ENCODE results near the gene TCF3.

TCF3 gene

DNA sequence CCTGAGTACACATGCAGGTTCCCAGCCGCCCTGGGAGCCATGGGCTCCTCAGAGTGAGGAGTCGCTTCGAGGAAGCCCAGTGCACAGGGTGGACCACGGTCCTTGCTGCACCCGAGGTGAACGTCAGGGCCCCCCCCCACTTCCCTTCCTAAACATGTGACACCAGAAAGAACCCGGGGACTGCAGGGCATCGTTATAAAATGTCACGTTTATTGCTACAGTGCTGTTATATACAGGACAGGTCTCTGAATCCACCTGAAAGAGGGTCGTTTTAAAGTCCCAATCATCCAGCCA lies 43.4 kb downstream of the TCF3 start:
- peak; percentile 69 for DNase-seq

DNA sequence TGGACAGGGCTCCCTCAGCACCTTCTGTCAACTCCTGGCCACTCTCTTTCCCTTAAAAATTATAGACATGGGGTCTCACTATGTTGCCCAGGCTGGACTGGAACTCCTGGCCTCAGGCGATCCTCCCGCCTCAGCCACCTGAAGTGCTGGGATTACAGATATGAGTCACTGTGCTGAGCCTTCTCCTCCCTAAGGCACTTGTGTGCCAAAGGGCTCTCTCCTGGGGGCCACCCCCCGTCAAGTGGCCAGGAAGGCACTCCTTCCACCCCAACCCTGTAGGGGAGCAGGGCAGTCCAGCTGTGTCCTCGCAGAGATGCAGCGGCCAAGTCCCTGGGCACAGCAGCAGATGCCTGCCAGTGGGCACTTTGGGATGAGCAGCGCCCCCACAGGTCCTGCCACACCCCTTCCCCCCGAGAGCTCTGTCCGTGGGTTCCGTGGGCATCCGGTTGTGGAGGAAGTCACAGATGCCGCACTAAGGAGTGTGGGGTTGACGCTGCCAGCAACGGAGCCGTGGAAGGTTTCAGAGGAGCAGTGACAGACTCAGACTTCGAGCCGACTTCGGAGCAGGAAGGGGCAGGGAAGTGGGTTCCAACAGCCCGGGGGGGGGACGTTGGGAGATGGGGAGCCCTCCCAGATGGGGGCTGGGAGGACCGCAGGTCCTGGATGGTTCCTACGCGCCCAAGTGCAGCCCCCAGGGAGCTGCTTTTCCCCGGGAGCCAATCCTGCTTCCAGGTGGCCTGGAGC lies 43.9 kb downstream of the TCF3 start:
- DNase-seq = peak; percentile 70

DNA sequence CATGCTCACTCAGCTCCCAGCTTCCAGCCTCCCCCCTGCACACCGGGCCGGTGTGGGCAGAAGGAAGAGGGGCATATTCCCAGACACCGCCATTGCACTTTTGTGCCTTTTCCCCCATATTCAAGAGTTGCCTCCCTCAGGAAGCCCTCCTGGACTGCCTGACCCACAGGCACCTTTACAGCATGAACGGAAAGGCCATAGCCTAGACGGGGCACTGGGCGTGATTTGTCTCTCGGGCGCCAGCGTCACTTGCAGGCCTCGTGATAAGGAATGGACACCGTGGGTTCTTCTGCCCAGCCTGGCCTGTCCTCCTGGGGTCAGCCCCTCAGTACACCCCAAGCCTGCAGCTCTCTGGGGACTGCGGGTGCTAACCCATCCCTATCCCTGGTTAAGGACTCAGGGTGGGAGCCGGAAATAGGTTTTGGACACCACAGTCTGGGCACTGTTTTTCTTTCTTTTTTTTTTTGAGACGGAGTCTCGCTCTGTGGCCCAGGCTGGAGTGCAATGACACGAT lies 46.2 kb downstream of the TCF3 start:
- no peak for DNase-seq

DNA sequence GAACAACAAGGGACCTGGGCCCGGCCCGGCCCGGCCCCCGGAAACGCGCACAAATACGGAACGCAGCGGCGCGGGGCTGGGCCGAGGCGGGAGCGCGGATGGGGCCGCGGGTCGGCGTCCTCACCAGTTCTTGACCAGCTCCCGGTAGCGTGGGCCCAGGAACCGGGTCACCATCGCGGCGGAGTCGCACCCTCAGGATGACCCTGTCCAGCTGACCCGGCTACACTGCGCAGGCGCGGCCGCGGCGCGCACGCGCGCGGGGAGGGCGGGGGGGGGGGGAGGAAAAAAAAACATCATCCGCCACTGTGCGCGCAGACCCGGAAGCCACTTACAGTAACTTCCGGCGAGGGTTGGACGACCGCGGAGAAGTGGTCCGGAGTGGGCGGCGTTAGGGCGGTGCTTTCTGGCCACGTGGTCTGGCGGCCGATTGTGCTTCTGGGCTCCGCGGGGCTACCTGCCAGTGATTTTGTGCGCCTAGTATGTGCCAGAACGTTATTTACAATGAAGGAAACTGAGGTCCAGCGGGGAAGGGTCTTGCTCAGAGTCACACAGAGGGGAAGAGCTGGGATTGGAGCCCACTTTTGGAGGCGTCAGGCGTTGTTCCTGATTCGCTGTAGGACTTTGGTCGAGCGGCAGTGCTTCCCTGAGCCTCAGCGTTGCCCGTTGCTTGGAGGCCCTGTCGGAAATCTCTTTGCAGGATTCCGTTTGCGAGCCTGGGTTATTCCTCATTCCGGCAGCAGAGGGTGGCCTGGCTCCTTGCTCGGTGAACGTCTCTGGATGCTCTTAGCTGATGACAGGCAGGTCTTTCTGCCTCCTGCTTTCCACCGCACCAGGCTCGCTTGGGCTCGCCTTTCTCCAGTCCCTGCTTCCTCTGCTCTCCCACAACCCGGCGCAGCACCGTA lies 46.9 kb downstream of the TCF3 start, which contains the start of gene UQCR11:
Gene UQCR11 (minus strand): TSS at position 227 of the 902 bp plus-strand sequence. CDS start 53 bp downstream, at position 174.
- DNase-seq = peak; percentile 97

DNA sequence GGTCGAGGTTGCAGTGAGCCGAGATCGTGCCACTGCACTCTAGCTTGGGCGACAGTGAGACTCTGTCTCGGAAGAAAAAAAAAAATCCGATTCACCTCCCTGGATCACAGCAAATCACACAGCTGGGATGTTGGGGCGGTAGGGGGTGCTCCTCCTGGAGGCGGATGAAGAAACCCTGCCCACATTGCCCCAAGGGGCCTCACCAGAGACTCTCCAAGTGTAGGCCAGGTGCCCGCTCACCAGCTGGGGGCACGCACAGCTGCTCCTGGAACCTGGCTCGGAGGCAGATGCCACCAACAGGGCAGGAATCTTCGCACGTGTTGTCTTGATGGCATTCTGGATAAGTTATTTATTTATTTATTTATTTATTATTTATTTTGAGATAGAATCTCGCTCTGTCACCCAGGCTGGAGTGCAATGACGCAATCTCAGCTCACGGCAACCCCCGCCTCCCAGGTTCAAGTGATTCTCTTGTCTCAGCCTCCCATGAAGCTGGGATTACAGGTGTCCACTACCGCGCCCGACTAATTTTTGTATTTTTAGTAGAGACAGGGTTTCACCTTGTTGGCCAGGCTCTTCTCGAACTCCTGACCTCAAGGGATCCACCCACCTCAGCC lies 50.2 kb downstream of the TCF3 start:
- no peak for DNase-seq

DNA sequence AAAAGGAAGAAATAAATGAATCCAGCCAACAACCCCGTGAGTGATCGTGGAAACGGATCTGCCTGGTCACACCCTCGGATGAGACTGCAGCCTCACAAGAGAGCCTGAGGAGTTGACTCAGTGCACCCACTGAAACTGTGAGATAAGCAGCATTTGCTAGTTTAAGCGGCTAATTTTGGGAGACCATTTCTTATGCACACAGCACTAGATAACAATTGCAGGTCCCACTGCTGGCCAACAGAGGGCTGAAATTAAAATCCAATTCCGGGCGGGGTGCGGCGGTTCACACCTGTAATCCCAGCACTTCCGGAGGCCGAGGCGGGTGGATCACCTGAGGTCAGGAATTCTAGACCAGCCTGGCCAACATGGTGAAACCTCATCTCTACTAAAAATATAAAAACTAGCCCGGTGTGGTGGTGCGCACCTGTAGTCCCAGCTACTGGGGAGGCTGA lies 50.8 kb downstream of the TCF3 start:
- no peak for DNase-seq

DNA sequence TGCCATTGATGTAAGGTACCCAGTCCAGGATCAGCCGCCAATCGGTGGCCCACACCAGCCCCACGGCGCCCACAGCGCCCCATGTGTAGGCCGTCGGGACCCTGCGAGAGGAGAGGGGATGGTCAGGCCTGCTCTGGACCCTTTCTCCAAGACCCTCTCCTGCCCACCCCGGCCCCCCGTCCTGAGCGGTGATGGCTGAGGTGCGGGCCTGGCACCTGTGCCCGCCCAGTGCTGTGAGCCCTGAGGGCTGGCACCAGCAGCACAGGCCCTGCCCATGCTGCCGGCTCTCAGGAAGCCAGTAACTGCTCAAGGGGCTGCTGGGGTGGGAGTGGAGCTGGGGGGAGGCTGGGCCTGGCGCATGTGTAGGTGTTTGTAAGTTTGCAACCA lies 53.0 kb downstream of the TCF3 start:
- no peak for DNase-seq

DNA sequence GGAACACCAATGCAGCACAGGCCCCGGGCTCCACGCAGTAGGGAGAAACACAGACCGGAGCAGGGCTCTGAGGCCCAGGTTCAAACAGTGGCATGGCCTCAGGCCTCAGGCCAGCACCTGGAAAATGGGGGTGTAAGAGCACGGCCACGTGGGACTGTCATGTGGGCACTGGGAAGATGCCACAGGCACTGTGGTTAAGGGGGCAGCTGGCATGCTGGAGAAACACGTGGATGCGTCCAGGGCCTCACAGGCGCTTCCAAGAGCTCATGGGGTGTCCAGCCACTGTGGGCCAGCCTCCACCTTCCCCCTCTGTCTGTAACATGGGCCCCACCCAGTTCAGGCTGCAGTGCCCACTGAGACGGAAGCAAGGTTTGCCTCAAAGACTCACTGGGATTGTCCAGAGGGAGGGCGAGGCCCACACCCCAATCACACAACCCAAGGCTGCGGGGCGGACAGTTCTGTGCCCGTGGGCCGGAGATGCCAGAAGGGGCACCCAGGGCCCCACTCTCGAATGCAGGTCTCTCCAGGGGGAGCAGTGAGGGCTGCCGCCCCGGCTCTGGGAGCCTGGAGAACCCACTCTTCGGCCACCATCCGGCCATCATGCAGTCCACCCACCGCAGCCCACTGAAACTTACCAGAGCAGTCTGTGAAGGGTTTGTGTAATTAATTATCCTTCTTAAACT lies 53.5 kb downstream of the TCF3 start:
- no peak for DNase-seq

DNA sequence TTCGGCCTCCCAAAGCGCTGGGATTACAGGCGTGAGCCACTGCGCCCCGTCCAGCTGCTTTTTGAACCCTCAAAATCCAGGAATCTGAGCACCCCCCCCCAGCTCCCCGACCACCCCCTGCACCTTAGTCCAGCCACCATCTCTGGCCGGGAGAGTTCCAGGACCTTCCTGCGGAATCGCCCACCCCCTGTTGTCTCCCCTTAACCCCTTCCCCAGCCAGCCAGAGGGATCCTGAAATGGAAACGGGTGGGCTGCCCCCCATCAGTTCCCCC lies 59.0 kb downstream of the TCF3 start:
- DNase-seq = no peak

DNA sequence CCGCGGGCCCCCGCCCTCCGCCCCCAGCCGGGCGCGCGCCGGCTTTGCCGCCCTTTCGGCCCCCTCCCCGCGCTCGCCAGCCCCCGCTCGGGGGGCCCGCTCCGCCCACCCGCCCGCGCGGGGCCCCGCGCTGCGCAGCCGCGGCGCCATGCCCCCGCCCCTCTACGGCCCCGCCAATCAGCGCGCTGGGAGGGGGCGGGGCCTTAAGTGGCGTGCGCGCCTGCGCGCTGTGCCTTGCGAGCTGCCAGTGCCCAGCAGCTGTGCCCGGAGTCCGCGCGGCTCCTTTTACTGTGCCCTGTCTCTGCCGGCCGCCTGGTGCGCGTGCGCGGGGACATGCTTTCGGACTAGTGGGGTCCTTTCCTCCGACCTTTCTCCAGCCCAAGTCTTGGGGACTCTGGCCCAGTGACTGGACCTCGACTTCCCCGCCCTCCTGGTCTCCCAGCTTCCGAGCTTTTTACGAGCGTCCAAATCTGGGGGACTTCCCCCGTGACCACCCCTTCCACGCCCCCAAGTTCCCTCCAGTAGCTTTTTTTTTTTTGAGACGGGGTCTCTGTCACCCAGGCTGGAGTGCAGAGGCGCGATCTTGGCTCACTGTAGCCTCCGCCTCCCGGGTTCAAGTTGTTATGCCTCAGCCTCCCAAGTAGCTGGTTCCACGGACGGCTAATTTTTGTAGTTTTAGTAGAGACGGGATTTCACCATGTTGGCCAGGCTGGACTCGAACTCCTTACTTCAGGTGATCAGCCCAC lies 59.5 kb downstream of the TCF3 start, which contains the start of gene MBD3:
Gene MBD3 (minus strand): TSS at position 111 of the 746 bp plus-strand sequence. CDS start 234 bp downstream, outside the sequence.
- DNase-seq = peak; percentile 95

DNA sequence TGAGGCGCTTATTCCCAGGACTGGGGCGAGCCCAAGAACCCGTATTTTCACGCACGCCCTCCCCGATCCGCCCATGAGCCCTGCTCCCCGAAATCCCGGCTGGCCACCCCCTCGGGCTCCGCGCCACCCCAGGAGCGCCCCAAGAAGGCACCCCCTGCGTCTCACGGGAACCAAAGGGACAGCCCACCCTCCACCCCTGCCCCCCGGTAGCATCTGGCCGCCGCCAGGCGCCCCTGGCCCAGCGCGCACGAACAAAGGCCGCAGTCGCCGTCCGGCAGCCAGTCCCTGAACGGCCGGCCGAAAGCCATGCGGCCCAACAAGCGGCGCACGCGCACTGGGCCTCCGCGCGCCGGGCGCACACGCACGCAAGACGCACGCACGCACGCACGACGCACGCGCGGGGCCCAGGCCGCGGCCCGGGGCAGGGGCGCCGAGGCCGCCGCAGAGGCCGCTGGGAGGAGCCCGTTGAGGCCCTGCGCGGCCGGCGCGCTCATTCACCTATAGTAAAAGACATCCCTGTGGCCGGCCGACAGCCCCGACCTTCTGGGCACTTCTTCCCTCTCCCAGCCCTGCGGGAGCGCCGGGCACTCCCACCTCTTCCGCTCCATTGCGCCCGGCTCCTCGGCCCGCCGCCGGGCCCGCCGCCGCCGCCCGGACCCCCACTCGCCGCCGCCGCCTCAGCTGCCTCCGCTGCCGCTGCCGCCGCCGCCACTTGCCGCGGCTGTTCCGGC lies 60.2 kb downstream of the TCF3 start:
- DNase-seq = peak; percentile 94

DNA sequence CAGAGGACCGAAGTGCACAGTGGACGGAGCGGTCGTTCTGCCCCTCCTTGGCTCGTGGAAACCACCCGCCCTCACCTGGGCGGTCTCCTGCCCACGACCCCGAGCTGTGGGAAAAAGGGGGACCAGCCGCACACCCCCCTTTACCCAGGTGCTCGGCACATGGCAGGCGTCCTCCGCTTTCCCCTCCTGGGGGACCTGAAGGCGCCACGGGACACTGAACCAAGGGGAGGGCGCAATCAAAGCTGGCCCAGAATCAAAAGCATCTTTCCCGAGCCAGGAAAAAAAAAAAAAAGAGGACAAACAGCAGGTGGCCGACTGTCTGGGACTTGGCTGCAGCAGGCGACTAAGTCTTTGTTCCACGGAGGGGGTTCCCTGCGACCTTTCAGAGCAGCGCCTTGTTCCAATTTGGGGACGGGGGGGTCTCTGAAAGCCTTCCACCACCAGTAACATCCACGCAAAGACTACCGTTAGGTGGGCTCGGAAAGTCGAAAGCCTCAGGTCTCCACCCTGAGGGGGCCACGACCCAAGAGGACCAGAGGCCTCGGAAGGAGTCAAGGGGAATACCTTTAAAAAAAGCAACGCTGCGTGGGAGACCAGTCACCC lies 60.9 kb downstream of the TCF3 start:
- peak; percentile 70 for DNase-seq

DNA sequence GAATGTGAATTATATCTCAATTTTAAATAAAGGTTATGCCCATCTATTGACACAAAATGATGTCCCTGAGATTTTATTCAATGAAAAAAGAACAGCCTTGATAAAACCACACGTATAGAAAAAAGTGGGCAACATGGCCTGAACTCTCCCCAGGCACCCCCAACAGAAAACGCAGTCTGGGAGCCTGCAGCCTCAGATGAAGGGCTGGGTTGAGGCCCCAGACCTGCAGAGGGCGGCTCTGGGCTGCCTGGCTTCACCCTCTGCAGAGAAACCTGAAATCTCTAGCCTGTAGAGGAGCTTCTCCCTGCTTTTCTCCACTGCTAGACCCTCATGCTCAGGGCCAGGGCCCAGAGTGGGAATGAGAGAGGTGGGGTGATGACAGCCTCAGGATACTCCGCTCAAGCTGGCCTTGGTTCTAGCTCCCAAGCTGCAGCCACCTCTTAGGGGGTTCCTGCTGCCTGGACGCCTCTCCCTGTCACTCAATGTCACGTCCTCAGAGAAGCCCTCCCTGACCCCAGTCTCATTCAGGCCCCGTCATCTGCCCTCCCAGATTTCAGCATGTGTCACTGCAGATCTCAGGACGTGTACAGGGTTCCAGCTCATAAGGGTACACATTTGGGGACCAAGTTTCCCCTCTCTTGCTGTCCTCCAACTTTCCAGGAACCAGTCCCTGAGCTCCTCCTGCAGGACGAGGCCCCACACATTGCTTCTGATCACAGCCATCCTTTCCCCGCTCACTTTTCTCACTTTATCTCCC lies 61.6 kb downstream of the TCF3 start:
- DNase-seq = peak; percentile 73

DNA sequence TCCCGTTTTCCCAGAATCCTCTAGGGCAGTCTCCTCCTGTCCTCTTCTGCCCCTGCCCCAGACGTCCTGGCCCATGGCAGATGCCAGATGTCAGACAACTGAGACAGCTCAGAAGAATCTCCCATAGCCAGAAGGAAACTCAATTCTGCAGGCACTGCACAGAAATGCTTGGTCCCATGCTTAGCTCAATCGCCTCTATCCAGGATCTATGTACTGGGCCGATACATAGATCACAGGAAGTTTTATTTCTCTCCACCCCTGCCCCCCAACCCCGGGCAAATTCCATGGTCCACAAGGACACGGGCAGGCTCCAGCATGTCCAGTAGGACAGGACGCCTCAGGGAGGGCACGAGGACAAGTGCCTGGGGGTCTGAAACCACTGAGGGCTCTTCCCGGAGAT lies 64.5 kb downstream of the TCF3 start:
- DNase-seq = no peak

DNA sequence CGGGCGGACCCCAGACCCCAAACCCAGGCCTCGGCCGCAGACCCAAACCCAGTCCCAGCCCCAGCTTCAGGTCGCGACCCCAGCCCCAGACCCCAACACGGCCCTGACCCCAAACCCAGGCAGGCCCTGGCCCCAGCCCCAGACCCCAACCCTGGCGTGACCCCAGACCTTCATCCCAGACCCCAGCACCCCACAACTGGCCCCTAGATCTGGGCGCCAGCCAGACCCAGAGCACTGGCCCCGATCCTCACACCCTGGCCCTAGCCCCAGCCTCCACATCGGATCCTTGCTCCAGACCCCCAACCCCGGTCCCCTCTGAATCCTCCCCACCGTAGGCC lies 67.2 kb downstream of the TCF3 start:
- DNase-seq = no peak

DNA sequence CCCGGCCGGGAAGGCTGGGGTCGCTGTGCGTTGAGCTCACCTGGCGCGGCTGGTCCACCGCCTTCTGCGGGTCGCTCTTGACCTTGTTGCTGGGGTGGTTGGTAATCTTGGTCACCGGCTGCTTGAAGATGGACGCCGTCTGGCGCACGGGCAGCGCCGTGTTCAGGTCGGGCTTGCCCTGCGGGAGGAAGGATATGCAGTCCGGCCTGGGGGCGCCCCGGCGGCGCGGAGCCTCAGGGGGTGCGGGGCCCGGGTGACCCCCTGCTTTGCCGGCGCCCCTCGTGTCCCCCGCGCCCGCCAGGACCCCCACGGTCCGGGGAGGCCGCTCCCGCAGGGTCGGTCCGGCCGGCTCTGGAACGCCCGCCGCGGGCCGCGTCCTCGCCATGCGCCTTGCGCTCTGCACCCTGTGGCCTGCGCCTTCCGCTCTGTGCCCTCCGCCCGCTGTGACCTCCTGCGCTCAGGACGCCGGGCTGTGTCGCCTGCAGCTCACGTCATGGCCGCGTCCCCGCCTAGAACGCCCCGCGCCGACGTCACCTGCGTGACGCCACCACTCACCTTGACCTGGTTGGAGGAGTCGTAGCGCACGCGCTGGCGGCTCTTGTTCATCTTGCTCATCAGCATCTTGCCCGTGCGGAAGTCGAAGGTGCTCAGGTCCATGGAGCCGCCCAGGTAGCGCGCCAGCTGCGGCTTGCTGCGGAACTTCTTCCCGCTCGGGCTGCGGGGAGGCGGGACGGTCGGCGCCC lies 67.7 kb downstream of the TCF3 start:
- no peak for DNase-seq

DNA sequence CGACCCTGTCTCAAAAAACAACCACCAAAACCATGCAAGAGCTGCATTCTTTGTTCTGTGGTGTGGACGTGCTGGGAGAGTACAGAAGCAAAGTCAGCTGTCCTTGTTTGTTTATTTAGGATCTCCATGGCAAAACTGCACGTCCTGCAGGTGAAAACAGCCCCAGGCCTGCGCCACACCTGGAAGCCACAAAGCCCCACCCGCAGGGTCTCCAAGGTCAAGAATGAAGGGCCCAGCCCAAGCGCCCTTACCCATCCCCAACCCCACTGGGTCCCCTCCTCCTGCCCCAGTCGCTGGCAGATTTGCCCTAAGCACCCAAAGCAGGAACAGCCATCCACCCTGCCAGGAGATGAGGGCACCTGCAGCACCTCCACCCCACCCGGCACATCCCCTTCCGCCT lies 70.2 kb downstream of the TCF3 start:
- DNase-seq = no peak

DNA sequence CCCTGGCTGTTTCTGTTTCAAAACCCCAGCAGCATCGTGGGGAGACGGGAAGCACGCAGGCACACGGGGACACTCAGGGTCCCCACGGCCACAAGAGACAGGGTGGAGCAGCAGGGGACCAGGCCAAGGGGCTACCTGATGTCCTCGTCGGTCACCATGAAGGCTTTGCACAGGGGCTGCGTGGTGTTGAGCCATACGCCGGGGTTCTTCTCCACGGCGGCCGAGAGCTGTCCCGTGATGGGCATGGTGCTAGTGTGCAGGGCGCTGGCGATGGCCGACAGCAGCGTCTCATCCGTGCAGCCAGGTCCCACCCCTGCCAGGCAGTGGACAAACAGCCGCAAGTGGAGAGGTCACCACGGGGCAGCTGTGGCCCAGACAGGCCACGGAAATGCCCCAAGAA lies 71.5 kb downstream of the TCF3 start:
- DNase-seq = no peak

DNA sequence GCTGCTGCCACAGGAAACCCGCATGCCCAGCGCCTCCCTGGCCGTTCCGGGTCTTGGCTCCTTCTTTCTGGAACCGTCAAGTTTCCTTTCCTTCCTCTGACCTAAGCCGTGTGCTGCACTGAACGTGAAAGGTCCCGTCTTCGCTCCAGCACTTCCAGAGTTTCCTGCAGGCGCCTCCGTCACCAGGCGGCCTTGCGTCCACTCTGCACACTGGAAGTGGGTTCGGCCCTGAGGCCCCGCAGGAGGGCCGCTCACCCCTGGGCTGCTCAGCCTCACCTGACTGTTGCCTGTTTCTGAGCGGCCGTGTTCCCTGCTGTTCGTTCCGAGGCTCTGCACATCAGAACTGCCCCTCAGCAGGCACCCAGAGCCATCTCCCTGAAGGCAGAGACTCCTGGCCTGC lies 72.0 kb downstream of the TCF3 start:
- no peak for DNase-seq

DNA sequence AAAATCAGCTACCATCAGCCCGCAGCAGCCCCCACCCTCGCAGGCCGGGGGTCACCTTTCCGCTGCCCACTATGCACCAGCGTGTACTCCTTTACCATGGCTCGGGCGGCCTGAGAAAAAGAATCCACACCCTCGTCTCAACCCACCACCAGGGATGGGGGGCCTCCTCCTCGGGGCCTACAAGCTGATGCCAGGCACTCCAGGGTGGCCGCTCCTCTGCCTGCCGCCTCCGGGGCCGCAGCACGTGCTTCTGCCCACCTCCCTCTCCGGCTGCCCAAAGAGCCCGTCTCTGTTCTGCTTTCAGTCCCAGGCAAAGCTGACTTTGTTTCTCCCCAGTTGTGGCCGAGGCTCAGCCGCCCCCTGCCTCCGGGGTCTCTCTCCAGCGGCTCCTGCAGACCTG lies 73.2 kb downstream of the TCF3 start:
- DNase-seq = no peak

Data from activated effector memory CD4-positive, alpha-beta T cell treated with anti-CD3 and anti-CD28 coated beads, Interleukin-2, amount 50 U/mL, for 16 hours (primary cell).